Psoas muscle (tissue), 8 donors: ENCODE results near the gene POLE3. TPM values are rescaled to one million over a fixed set of nuclear protein-coding genes. Genes with fewer than 3 reads are reported as not detected.
A peak's percentile ranks its signal among the peaks of the same experiment; 100 is the strongest.

Experiments used
- ATAC-seq, 4 donors: fragments of 200-7000 bp; cut with Tn5 transposase; one replicate each; pipeline ENCODE4 v1.9.1; 2020; ENCODE audit warnings: moderate library complexity in 3 of 4, mild to moderate bottlenecking in 2 of 4
- DNase-seq, 2 donors: peaks; one replicate each; pipeline ENCODE4 v3.0.0-alpha.2; 2020
- H3K27ac ChIP-seq: fragments of 200-600 bp; one replicate; pipeline ENCODE4 v1.8.0; 2022
- H3K27me3 ChIP-seq, 3 donors: fragments of 200-600 bp in 1 of 3; one replicate each; pipeline versions ENCODE4 v1.6.1 to v1.8.0; 2013 to 2022; ENCODE audit warnings: low read length in 2 of 3, mild to moderate bottlenecking in 2 of 3, moderate library complexity in 1 of 3; ENCODE audit not compliant: insufficient read depth in 3 of 3
- H3K36me3 ChIP-seq, 2 donors: fragments of 200-600 bp in 1 of 2; one replicate each; pipeline versions ENCODE4 v1.6.1 to v1.8.0; 2013 to 2022; ENCODE audit warnings: low read depth in 1 of 2, mild to moderate bottlenecking in 1 of 2, moderate library complexity in 1 of 2; ENCODE audit not compliant: insufficient read depth in 1 of 2
- H3K4me1 ChIP-seq: fragments of 200-600 bp; one replicate; pipeline ENCODE4 v1.8.0; 2022
- H3K4me3 ChIP-seq: fragments of 200-600 bp; one replicate; pipeline ENCODE4 v1.8.0; 2022; ENCODE audit warnings: mild to moderate bottlenecking
- H3K9me3 ChIP-seq: fragments of 200-600 bp; one replicate; pipeline ENCODE4 v1.8.0; 2022
- CTCF ChIP-seq: fragments of 200-600 bp; IDR thresholded peaks from one replicate; pipeline ENCODE4 v1.8.0; 2022; ENCODE audit warnings: antibody characterized with exemption
- WGBS, 3 donors: extraction: QIAGEN DNeasy Blood & Tissue Kit; methylation state at CpG; one replicate each; pipeline versions ENCODE4 v1.1.6 to v1.1.7; 2013; 5-methylcytosine and 5-hydroxymethylcytosine counted together
- intact Hi-C, 2 donors: fragments of 100-400 bp; cut with DNase I; formaldehyde crosslinking; loops; one replicate each; pipeline versions ENCODE4 v1.11.0 to v1.14.2; 2022
- polyA plus RNA-seq, 3 donors: library from polyadenylated mRNA; stranded (reverse); fragments of 200-250 nt; gene quantifications; one replicate each; pipeline ENCODE4 v1.2.3, GENCODE V29; 2013
- total RNA-seq, 4 donors: library from RNA; stranded (reverse); fragmentation: NEBNext Ultra II Directional in 2 of 4; extraction: Animal tissue kit (Norgen Biotek cat#: 25700) in 2 of 4; gene quantifications; one replicate each; pipeline versions ENCODE4 v1.2.1 to v1.2.4, GENCODE V29; 2021 to 2023
- donor health status: healthy with polysubstance abuse.
- donor health status: DM: no; HTN: no; CAD: no; lungs with moderate emphysema.
- donor health status: Bipolar disorder and iron deficiency.
- donor health status: healthy.
- donor health status: DM: yes; HTN: yes; CAD: no.
- donor health status: DM: no; HTN: no; CAD: no.
- donor health status: DM: no; HTN: no; CAD: no.
- donor health status: DM: yes; HTN: yes; CAD: no.

The POLE3 gene
- total and polyA plus RNA-seq, 7 donors = 29.8 to 173 (median 45.4) TPM

DNA sequence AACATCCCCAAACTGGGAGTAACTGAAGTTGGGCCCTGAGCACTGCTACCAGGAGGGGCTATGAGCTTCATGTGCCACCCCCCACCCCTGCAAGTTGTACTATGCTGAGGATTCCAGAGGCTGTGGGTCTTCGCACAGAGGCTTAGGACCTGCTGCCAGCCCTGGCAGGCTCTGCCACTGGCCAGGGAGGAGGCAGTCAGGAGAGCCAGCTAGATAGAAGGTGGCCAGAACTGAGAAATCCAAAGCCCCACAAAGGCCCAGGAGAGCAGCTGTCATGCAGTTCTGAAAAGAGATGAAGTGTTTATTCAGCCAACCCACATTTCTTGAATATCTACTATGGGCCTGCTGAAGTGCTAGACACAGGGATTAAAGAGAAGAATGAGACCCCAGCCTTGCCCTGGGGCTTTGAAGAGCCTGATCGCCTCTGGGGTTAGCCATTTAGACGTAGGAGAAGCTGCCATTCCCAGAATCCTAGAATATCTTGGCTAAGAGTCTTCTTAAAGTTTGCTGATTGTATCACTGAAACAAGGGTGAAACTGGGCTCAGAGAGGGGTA, 10.8 kb downstream of the POLE3 start:
- Histone ChIP-seq H3K9me3 (no peaks in the 10 kb centered on the region), H3K27me3 (no peaks in the 10 kb centered on the region), H3K4me1 (peaks cover 14% of the 10 kb centered on the region), H3K36me3 (peaks cover 0 to 3% of the 10 kb centered on the region in 2 donors), H3K27ac (no peak overlapping the region), H3K4me3 (peak overlapping the region; percentile 77)
- 32 to 55% (median 55%) methylated on average over 3 of the region's 3 CpGs for WGBS, 3 donors
- ATAC-seq = no peak
- no peak for DNase-seq
- TF ChIP-seq CTCF = no peak
- intact Hi-C loops = loop anchor here (5.0 to 10.0 kb wide), 6 partner anchors 57 to 258 kb away; partner anchors contain the start of genes CDC26 (in 1 of the 2), PRPF4 (in 1 of the 2), SLC31A2 (in 1 of the 2) and WDR31 (in 1 of the 2)

DNA sequence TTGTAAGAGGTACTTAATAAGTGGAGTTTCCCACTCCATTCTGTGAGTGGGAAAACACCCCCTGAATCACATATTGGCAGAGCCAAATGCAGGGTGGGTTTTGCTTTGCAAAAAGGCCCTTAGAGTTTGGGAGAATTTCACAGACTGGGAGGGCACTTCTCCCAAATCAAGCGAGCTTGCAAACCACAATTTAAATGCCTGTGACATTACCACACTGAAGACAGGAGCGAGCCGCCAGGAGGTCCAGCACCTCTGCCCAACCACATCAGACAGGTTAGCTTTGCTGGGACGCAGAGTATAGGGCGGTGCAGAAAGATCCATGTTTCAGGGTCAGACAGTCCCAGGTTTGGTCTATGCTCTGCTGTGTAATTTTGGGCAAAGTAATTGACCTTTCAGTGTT, 11.7 kb downstream of the POLE3 start:
- 86 to 93% (median 89%) methylated on average over 5 of the region's 5 CpGs for WGBS, 3 donors
- Histone ChIP-seq H3K4me3 (no peak overlapping the region), H3K9me3 (no peaks in the 10 kb centered on the region), H3K27me3 (no peaks in the 10 kb centered on the region), H3K27ac (no peak overlapping the region), H3K4me1 (peaks cover 14% of the 10 kb centered on the region), H3K36me3 (peaks cover 0 to 3% of the 10 kb centered on the region in 2 donors)
- ATAC-seq (no peak), DNase-seq (no peak)
- TF ChIP-seq CTCF = no peak
- intact Hi-C loops = no loop called here

DNA sequence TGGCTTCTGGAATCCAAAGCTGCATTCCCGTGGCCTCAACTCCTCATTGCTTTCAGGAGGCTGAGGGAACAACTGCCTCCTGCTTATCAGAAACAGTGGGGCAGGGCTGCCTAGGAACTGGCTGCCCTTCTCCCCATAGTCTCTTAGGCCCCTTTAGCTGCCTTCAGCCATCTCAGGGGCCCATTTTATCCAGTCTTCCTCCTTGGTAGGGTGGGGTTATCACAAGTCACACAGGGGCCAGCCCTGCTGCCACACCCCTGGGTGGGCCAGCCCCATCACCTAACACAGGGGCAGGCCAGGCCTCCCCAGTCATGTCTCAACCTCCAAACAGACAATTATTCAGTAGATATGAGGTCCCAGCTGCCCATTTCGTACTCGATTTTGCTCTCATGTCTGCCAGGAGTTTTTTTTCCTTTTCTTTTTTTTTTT, 13.3 kb downstream of the POLE3 start:
- WGBS, 3 donors = 59 to 73% (median 59%) methylated on average over 3 of the region's 3 CpGs
- no peak overlapping the region for H3K27ac ChIP-seq
- DNase-seq (no peak), ATAC-seq (no peak)
- no peak for TF ChIP-seq CTCF
- H3K4me3 ChIP-seq = no peak overlapping the region
- intact Hi-C loops = no loop called here
- no peaks in the 10 kb centered on the region for H3K9me3 ChIP-seq
- peaks cover 14% of the 10 kb centered on the region for H3K4me1 ChIP-seq
- peaks cover 0 to 19% of the 10 kb centered on the region in 2 donors for H3K36me3 ChIP-seq
- H3K27me3 ChIP-seq = no peaks in the 10 kb centered on the region

DNA sequence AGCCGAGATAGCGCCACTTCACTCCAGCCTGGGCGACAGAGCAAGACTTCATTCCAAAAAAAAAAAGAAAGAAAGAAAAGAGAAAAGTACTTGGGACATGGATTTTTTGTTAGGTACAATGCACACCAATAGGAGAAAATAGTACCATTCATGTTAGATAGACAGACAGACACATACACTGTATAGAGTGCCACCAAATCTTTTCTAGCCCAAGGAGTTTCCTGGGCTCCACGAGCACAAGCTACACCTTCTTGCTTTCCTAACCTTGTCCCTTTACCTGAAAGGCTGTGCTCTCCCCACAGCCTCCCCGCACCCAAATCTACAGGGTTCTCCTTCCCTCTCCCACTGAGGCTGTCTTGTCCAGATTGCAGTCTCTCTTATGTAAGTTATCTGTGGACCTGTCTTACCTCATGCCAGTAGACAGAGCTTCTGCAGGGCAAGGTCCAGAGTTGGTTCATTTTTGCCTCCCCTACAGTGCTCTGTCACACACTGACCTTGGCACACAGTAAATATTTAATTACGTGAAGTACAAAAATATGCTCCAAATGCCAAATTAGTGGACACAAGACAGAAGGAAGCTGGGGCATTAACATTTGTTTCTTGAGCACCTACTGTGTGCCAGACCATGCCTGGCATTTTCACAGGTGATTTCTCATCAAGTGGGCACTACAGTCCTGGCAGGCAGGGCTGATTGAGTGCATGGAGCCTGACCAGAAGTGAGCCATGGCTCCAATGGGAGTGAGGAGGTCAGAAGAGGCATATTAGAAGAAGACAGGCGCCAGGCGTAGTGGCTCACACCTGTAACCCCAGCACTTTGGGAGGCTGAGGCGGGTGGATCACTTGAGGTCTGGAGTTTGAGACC, 15.2 kb downstream of the POLE3 start:
- Histone ChIP-seq H3K9me3 (no peaks in the 10 kb centered on the region), H3K4me3 (no peak overlapping the region), H3K4me1 (peaks cover 10% of the 10 kb centered on the region), H3K36me3 (peaks cover 4 to 38% of the 10 kb centered on the region in 2 donors), H3K27me3 (no peaks in the 10 kb centered on the region), H3K27ac (no peak overlapping the region)
- no peak for ATAC-seq
- WGBS, 3 donors = 95 to 98% (median 96%) methylated on average over 9 of the region's 9 CpGs
- no peak for DNase-seq
- intact Hi-C loops = no loop called here
- no peak for TF ChIP-seq CTCF
